NCI-H446 treated with DMSO at 0.1 percent for 48 hours (cell line): ENCODE data around the gene SELENOO.
A peak's percentile ranks its signal among the peaks of the same experiment; 100 is the strongest.
"Not testable (repeated sequence)": the region's sequence is repeated elsewhere in the genome, so short reads cannot be mapped to it uniquely, and the experiment has no call there.

Source experiments
- DNase-seq: peaks from one replicate; lab custom pipeline; 2025; lab: John Stamatoyannopoulos, UW

Gene SELENOO

GRCh38 chr22:50200461-50201190 lies at the start of gene SELENOO:
Gene SELENOO (plus strand): TSS chr22:50201011. CDS start chr22:50201037, 26 bp downstream.
- peak; percentile 73 for DNase-seq

- DNase-seq: no peak
Observed at GRCh38 chr22:50151571-50152537, 49.0 kb upstream of the SELENOO start.

- no peak for DNase-seq
Observed at GRCh38 chr22:50153056-50153755, 47.6 kb upstream of the SELENOO start.

GRCh38 chr22:50153756-50154140 lies 47.1 kb upstream of the SELENOO start:
- DNase-seq: no peak

GRCh38 chr22:50157709-50158375 lies 43.0 kb upstream of the SELENOO start:
- DNase-seq: no peak

- no peak for DNase-seq
Observed at GRCh38 chr22:50160947-50161346, 39.9 kb upstream of the SELENOO start.

GRCh38 chr22:50161508-50162390 lies 39.1 kb upstream of the SELENOO start:
- DNase-seq: no peak

- DNase-seq: no peak
Observed at GRCh38 chr22:50162391-50162956, 38.3 kb upstream of the SELENOO start.

GRCh38 chr22:50165436-50166123 lies 35.2 kb upstream of the SELENOO start:
- DNase-seq: no peak

- no peak for DNase-seq
Observed at GRCh38 chr22:50167689-50168489, 32.9 kb upstream of the SELENOO start.

- not testable (repeated sequence) for DNase-seq
Observed at GRCh38 chr22:50168490-50169180, 32.2 kb upstream of the SELENOO start.

GRCh38 chr22:50169181-50169759 lies 31.5 kb upstream of the SELENOO start:
- no peak for DNase-seq

GRCh38 chr22:50169774-50170341 lies 31.0 kb upstream of the SELENOO start:
- no peak for DNase-seq

- no peak for DNase-seq
Observed at GRCh38 chr22:50170453-50171318, 30.1 kb upstream of the SELENOO start, which contains the start of gene PANX2. Gene PANX2 (plus strand): TSS chr22:50170731. CDS start chr22:50170731, 0 bp downstream.

GRCh38 chr22:50171319-50171964 lies 29.4 kb upstream of the SELENOO start:
- DNase-seq: no peak

GRCh38 chr22:50171965-50172421 lies 28.8 kb upstream of the SELENOO start:
- no peak for DNase-seq
